HepG2 (cell line): ENCODE results near the gene HSPA13. TPM values are rescaled to one million over a fixed set of nuclear protein-coding genes. Genes with fewer than 3 reads are reported as not detected.

ENCODE experiments used
- ARNT2 ChIP-seq: sonication (generic); formaldehyde crosslinking; IDR thresholded peaks from 2 replicates; pipeline ENCODE4 v1.8.0; 2022; ENCODE audit warnings: mild to moderate bottlenecking, low read depth, missing genetic modification reagents, moderate library complexity
- ATF2 ChIP-seq: sonication (generic); formaldehyde crosslinking; IDR thresholded peaks from 2 replicates; pipeline ENCODE4 v1.4.0; 2020; ENCODE audit warnings: missing genetic modification reagents
- BATF2 ChIP-seq: sonication (generic); formaldehyde crosslinking; IDR thresholded peaks from 2 replicates; pipeline ENCODE4 v1.8.0; 2022; ENCODE audit warnings: mild to moderate bottlenecking, missing genetic modification reagents, moderate library complexity
- DNMT3B ChIP-seq: conservative IDR thresholded peaks from 2 replicates; pipeline ENCODE4 v1.6.1; 2016; ENCODE audit warnings: missing biosample characterization, control low read depth
- KLF13 ChIP-seq: sonication (generic); formaldehyde crosslinking; IDR thresholded peaks from 2 replicates; pipeline ENCODE4 v1.4.0; 2020; ENCODE audit warnings: mild to moderate bottlenecking, missing genetic modification reagents
- KMT2A ChIP-seq: sonication (generic); formaldehyde crosslinking; IDR thresholded peaks from 2 replicates; pipeline ENCODE4 v1.4.0; 2020; ENCODE audit warnings: missing genetic modification reagents
- MIER3 ChIP-seq: IDR thresholded peaks from 2 replicates; pipeline ENCODE4 v1.6.1; 2016; ENCODE audit warnings: missing compliant biosample characterization, borderline replicate concordance
- NFYB ChIP-seq: sonication (generic); formaldehyde crosslinking; IDR thresholded peaks from 2 replicates; pipeline ENCODE4 v1.4.0; 2020; ENCODE audit warnings: missing genetic modification reagents
- PLRG1 ChIP-seq: fragments of 450-650 bp; conservative IDR thresholded peaks from 2 replicates; pipeline ENCODE4 v1.6.1; 2016
- SP1 ChIP-seq, 2 experiments: fragments of 450-650 bp in 1 of 2; sonication (generic) in 1 of 2; formaldehyde crosslinking in 1 of 2; IDR thresholded peaks; 2 replicates each; pipeline versions ENCODE4 v1.4.0 to v1.6.1; 2016 to 2020; ENCODE audit warnings: missing genetic modification reagents in 1 of 2
- XBP1 ChIP-seq: sonication (generic); formaldehyde crosslinking; IDR thresholded peaks from 2 replicates; pipeline ENCODE4 v1.5.0; 2020; ENCODE audit warnings: missing genetic modification reagents
- XRCC5 ChIP-seq: fragments of 200-400 bp; formaldehyde crosslinking; optimal IDR thresholded peaks from 2 replicates; pipeline ENCODE3; 2017; ENCODE audit warnings: mild to moderate bottlenecking, low read length
- ZNF263 ChIP-seq: sonication (generic); formaldehyde crosslinking; IDR thresholded peaks from 2 replicates; pipeline ENCODE4 v1.4.0; 2020; ENCODE audit warnings: missing genetic modification reagents
- ZNF569 ChIP-seq: sonication (generic); formaldehyde crosslinking; IDR thresholded peaks from 2 replicates; pipeline ENCODE4 v1.5.0; 2020; ENCODE audit warnings: mild to moderate bottlenecking, missing genetic modification reagents, moderate library complexity, borderline replicate concordance
- ZNF878 ChIP-seq: sonication (generic); formaldehyde crosslinking; IDR thresholded peaks from 2 replicates; pipeline ENCODE4 v1.8.1; 2023; ENCODE audit warnings: mild to moderate bottlenecking, missing genetic modification reagents, moderate library complexity
- polyA plus RNA-seq, 8 experiments: library from polyadenylated mRNA; depleted of rRNA in 3 of 8; stranded (reverse) in 7 of 8; unstranded in 1 of 8; fragments of >200 nt; fragmentation: Illumina TruSeq in 4 of 8; extraction: Trizol in 4 of 8; gene quantifications; 2 replicates each; pipeline versions ENCODE4 v1.2.1 to v1.2.3, GENCODE V29; 2011 to 2016; ENCODE audit warnings: low read depth in 4 of 8, missing spikeins in 1 of 8, mixed read lengths in 1 of 8; ENCODE audit not compliant: insufficient read depth in 1 of 8
- total RNA-seq, 5 experiments: library from RNA; depleted of rRNA; stranded (reverse); fragments of >200 nt; fragmentation: Illumina TruSeq; extraction: Trizol; gene quantifications; 2 replicates each; pipeline ENCODE4 v1.2.3, GENCODE V29; 2016; ENCODE audit warnings: low read depth in 1 of 5
- TF ChIP-seq, protein P1 (sequence below), 2 experiments: IDR thresholded peaks; 2 replicates each; pipeline ENCODE4 v1.6.1; 2011 to 2012; ENCODE audit warnings: low read length in 2 of 2, borderline replicate concordance in 1 of 2, low read depth in 1 of 2, mild to moderate bottlenecking in 1 of 2, moderate library complexity in 1 of 2
- TF ChIP-seq, protein P2 (sequence below), 2 experiments: sonication (generic) in 1 of 2; formaldehyde crosslinking in 1 of 2; IDR thresholded peaks; 2 replicates each; pipeline versions ENCODE4 v1.4.0 to v1.6.1; 2018 to 2020; ENCODE audit warnings: missing genetic modification reagents in 2 of 2, borderline replicate concordance in 1 of 2, low read depth in 1 of 2, mild to moderate bottlenecking in 1 of 2, missing biosample characterization in 1 of 2
- TF ChIP-seq, protein P3 (sequence below): sonication (generic); formaldehyde crosslinking; IDR thresholded peaks from 2 replicates; pipeline ENCODE4 v1.9.0; 2021; ENCODE audit warnings: missing genetic modification reagents, borderline replicate concordance

The HSPA13 gene
- total and polyA plus RNA-seq, 2 of the 13 experiments (the other 11 are each of a cell fraction or from before 2014, with no cell fraction given), result 21.2 to 28.4 TPM

DNA sequence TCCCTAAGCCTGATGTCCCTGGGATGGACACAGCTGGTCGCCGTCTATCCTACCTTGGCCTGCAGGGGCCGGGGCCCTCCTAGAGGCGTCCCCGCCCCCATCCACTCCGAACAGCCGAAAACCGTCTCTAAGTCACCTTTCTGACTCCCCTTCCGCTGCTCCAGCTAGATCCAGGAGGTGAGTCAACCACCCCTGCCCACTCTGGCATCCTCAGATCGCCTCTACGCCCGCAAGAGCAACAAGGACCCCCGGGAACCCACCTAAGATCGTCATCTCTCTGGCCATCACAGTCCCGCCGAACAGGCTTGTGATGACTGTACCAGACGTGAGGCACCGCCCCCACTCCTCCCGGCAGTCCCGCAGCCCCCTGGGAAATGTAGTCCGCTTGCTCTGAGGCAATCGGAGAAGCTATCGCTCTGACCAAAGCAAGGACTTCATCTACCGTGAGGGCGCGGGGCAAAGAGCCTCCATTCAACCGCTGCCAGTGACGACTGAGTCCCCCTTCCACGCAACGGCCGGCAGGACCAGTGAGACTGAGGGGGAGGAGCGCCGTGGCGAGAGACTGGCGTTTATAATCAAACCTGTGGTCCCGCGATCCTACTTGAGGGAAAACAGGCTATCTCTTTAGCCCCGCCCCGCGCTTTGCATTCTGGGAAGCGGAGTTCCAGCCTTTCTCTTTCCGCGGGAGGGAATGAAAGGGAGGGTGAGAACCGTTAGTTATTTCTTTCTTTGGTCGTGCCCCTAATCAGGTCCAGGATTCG lies at the start of gene HSPA13 (continued):
- TF ChIP-seq ATF2 (CRISPR knock-in tag), result 0 out of 2 replicates have a peak, but pooled peaks have one; percentile 22
- TF ChIP-seq KLF13 (CRISPR knock-in tag), result no peak
- TF ChIP-seq BATF2 (CRISPR knock-in tag), result no peak
- TF ChIP-seq ZNF263, result no peak
- no peak; the same call in 1 of the 2 replicates for TF ChIP-seq KMT2A (CRISPR knock-in tag)
- TF ChIP-seq ARNT2 (CRISPR knock-in tag), result peak; percentile 77; the same call in 1 of the 2 replicates
- peak; percentile 86 for TF ChIP-seq NFYB (CRISPR knock-in tag)
- peak; percentile 31 for TF ChIP-seq XRCC5
- TF ChIP-seq ZNF569 (CRISPR knock-in tag), result no peak
- no peak for TF ChIP-seq SP1 (IDR thresholded peaks at IDR 0.05)
- peak; percentile 53 for TF ChIP-seq SP1 (CRISPR knock-in tag; IDR thresholded peaks at IDR 0.05)
- no peak for TF ChIP-seq ZNF878 (CRISPR knock-in tag)
- TF ChIP-seq, protein P1, sequence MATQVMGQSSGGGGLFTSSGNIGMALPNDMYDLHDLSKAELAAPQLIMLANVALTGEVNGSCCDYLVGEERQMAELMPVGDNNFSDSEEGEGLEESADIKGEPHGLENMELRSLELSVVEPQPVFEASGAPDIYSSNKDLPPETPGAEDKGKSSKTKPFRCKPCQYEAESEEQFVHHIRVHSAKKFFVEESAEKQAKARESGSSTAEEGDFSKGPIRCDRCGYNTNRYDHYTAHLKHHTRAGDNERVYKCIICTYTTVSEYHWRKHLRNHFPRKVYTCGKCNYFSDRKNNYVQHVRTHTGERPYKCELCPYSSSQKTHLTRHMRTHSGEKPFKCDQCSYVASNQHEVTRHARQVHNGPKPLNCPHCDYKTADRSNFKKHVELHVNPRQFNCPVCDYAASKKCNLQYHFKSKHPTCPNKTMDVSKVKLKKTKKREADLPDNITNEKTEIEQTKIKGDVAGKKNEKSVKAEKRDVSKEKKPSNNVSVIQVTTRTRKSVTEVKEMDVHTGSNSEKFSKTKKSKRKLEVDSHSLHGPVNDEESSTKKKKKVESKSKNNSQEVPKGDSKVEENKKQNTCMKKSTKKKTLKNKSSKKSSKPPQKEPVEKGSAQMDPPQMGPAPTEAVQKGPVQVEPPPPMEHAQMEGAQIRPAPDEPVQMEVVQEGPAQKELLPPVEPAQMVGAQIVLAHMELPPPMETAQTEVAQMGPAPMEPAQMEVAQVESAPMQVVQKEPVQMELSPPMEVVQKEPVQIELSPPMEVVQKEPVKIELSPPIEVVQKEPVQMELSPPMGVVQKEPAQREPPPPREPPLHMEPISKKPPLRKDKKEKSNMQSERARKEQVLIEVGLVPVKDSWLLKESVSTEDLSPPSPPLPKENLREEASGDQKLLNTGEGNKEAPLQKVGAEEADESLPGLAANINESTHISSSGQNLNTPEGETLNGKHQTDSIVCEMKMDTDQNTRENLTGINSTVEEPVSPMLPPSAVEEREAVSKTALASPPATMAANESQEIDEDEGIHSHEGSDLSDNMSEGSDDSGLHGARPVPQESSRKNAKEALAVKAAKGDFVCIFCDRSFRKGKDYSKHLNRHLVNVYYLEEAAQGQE (IDR thresholded peaks at IDR 0.05; ENCODE audit: borderline replicate concordance in 1 of 2, low read depth in 1 of 2, low read length in 2 of 2), result no peak
- TF ChIP-seq MIER3 (CRISPR knock-in tag), result peak; percentile 56; the same call in 1 of the 2 replicates
- TF ChIP-seq DNMT3B (CRISPR knock-in tag), result no peak
- TF ChIP-seq XBP1, result peak; percentile 85; the same call in 1 of the 2 replicates
- TF ChIP-seq, protein P2, sequence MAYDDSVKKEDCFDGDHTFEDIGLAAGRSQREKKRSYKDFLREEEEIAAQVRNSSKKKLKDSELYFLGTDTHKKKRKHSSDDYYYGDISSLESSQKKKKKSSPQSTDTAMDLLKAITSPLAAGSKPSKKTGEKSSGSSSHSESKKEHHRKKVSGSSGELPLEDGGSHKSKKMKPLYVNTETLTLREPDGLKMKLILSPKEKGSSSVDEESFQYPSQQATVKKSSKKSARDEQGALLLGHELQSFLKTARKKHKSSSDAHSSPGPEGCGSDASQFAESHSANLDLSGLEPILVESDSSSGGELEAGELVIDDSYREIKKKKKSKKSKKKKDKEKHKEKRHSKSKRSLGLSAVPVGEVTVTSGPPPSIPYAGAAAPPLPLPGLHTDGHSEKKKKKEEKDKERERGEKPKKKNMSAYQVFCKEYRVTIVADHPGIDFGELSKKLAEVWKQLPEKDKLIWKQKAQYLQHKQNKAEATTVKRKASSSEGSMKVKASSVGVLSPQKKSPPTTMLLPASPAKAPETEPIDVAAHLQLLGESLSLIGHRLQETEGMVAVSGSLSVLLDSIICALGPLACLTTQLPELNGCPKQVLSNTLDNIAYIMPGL (CRISPR knock-in tag; IDR thresholded peaks at IDR 0.05; ENCODE audit: borderline replicate concordance in 1 of 2, low read depth in 1 of 2), result peak in 1 of 2 experiments; percentile 11; a peak in 1 of 4 replicates
- TF ChIP-seq, protein P3, sequence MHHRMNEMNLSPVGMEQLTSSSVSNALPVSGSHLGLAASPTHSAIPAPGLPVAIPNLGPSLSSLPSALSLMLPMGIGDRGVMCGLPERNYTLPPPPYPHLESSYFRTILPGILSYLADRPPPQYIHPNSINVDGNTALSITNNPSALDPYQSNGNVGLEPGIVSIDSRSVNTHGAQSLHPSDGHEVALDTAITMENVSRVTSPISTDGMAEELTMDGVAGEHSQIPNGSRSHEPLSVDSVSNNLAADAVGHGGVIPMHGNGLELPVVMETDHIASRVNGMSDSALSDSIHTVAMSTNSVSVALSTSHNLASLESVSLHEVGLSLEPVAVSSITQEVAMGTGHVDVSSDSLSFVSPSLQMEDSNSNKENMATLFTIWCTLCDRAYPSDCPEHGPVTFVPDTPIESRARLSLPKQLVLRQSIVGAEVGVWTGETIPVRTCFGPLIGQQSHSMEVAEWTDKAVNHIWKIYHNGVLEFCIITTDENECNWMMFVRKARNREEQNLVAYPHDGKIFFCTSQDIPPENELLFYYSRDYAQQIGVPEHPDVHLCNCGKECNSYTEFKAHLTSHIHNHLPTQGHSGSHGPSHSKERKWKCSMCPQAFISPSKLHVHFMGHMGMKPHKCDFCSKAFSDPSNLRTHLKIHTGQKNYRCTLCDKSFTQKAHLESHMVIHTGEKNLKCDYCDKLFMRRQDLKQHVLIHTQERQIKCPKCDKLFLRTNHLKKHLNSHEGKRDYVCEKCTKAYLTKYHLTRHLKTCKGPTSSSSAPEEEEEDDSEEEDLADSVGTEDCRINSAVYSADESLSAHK (CRISPR knock-in tag), result no peak
- no peak for TF ChIP-seq PLRG1
